ENCODE data around the gene KRT33B. TPM values are rescaled to one million over a fixed set of nuclear protein-coding genes. Genes with fewer than 3 reads are reported as not detected.

Gene KRT33B
- total and polyA plus RNA-seq, 7 experiments from 2014 or later, result not detected

DNA sequence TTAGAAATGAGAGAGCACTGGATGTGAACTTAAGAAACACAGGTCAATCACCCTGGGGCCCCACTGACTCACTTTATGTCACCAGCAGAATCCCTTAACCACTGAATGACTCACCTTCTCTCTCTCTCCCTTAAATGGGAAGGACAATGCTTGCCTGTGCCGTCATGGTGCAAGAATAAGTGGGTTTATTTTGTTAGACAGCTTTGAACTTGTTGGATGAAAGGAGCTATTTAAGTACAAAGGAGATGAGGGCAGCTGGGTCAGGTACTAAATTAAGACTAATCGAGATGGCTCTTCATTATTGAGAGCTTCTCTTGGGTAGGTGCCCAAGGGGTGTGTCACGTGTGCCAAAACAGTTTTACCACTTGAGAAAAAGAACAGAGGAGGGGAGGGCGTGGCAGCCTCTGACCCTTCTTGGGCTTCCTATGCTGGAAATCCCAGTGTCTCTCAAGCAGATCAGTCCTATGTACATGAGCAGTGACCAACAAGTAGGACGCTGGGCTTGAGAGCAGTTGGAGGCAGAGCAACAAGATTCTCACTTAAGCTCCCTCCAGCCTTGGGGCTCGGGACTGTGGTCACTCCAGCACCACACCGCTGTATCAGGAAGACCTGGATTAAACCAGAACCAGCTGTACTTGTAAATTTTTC is 34.5 kb upstream of the KRT33B start:
- Mint-ChIP-seq H3K4me3 (peak overlapping the region in 2 of 10 donors; percentile 4 to 39), H3K27ac (peak overlapping the region in 2 of 9 donors; percentile 3 to 69), H3K36me3 (peaks cover 0 to 4% (median 0%) of the 10 kb centered on the region in 5 donors), H3K4me1 (peaks cover 19 to 43% (median 34%) of the 10 kb centered on the region in 7 donors), H3K27me3 (peaks cover 0 to 5% (median 0%) of the 10 kb centered on the region in 5 donors), H3K9me3 (peaks cover 0 to 2% (median 0%) of the 10 kb centered on the region in 11 donors)
- Histone ChIP-seq H3K27ac (ENCODE audit: low read depth, low read length) (no peak overlapping the region), H3K27me3 (ENCODE audit: control insufficient read depth in 2 of 2, insufficient read depth in 2 of 2, low read length in 2 of 2) (no peaks in the 10 kb centered on the region), H3K9me3 (ENCODE audit: control insufficient read depth in 2 of 3, low read length in 3 of 3) (no peaks in the 10 kb centered on the region), H3K4me1 (ENCODE audit: control insufficient read depth in 2 of 2, insufficient read depth in 2 of 2, low read length in 2 of 2) (peaks cover 17 to 18% of the 10 kb centered on the region in 2 donors), H3K36me3 (ENCODE audit: control insufficient read depth in 2 of 3, insufficient read depth in 3 of 3, low read length in 3 of 3) (no peaks in the 10 kb centered on the region), H3K4me3 (ENCODE audit: low read length) (no peak overlapping the region)
- intact Hi-C loops (cut with micrococcal nuclease), result loop anchor here in 1 of 2 donors (5.0 kb wide), 1 partner anchor 62 kb away; no protein-coding TSS in a partner anchor
- DNase-seq, result peak in 1 of 9 donors; percentile 46
- peak; percentile 62 for ATAC-seq
- POLR2A ChIA-PET, result no interaction called here
- CTCF ChIA-PET, result interaction anchor here (0.5 kb wide), 1 partner anchor 306 kb away, joined by 3 read pairs; no protein-coding TSS in a partner anchor

DNA sequence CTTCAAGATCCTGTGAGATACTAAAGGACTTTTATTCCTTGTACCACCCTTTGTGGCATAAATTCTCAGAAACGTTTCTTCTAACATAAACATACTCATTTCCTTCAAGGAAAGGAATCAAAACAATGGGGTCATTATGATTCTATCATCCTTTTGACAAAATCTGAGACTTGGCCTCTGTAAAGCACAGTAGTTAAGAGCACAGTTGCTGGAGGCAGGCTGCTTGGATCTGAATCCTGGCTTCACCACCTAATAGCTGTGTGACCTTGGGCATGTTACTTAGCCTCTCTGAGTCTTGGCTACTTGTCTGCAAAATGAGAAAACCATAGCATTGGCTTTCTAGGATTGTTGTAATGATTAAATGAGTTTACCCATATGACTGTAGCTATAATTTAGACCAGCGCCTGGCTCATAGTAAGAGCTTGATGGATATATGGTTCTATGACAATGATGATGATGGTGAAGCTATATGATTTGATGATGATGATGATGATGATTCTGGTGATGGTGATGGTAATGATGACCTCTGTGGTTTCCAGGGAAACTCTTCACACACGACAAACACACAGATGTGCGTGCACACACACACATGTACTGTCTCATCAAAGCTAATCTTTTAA is 33.9 kb upstream of the KRT33B start:
- Histone ChIP-seq H3K9me3 (ENCODE audit: control insufficient read depth in 2 of 3, low read length in 3 of 3) (no peaks in the 10 kb centered on the region), H3K4me1 (ENCODE audit: control insufficient read depth in 2 of 2, insufficient read depth in 2 of 2, low read length in 2 of 2) (peaks cover 11 to 12% of the 10 kb centered on the region in 2 donors), H3K4me3 (ENCODE audit: low read length) (no peak overlapping the region), H3K36me3 (ENCODE audit: control insufficient read depth in 2 of 3, insufficient read depth in 3 of 3, low read length in 3 of 3) (no peaks in the 10 kb centered on the region), H3K27me3 (ENCODE audit: control insufficient read depth in 2 of 2, insufficient read depth in 2 of 2, low read length in 2 of 2) (no peaks in the 10 kb centered on the region), H3K27ac (ENCODE audit: low read depth, low read length) (no peak overlapping the region)
- Mint-ChIP-seq H3K27ac (peak overlapping the region in 4 of 9 donors; percentile 1 to 69 (median 20)), H3K4me1 (peaks cover 14 to 38% (median 27%) of the 10 kb centered on the region in 7 donors), H3K27me3 (peaks cover 0 to 6% (median 0%) of the 10 kb centered on the region in 5 donors), H3K4me3 (peak overlapping the region in 2 of 10 donors; percentile 4 to 39), H3K9me3 (peaks cover 0 to 2% (median 0%) of the 10 kb centered on the region in 11 donors), H3K36me3 (peaks cover 0 to 4% (median 0%) of the 10 kb centered on the region in 5 donors)
- intact Hi-C loops (cut with micrococcal nuclease), result loop anchor here in 1 of 2 donors (5.0 kb wide), 1 partner anchor 61 kb away; no protein-coding TSS in a partner anchor
- ChIA-PET POLR2A (no interaction called here), CTCF (interaction anchor here (0.5 kb wide), 1 partner anchor 307 kb away, joined by 3 read pairs; no protein-coding TSS in a partner anchor)
- no peak for ATAC-seq
- DNase-seq, result no peak

DNA sequence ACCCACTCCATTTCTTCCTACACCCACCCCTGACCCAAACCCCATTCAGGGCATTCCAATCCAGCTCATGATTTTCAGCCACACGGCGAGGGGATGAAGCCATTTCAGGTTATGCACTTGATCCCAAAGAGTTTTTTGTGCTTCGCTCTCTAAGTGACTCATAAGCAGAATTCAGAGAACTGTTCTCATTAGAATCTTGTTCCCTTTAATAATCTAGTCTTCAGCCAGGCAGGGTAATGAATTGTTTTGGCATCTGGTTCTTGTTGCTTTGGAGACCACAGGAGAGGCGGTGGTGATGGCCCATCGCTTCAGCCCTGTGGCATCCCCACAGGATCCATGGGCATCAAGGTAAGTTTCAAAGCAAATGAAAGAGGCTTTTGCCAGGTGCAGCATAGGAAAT is 32.5 kb upstream of the KRT33B start:
- Mint-ChIP-seq H3K4me1 (peaks cover 10 to 33% (median 23%) of the 10 kb centered on the region in 7 donors), H3K36me3 (peaks cover 0 to 4% (median 0%) of the 10 kb centered on the region in 5 donors), H3K27me3 (peaks cover 0 to 6% (median 0%) of the 10 kb centered on the region in 5 donors), H3K9me3 (peaks cover 0 to 2% (median 0%) of the 10 kb centered on the region in 11 donors), H3K4me3 (peak overlapping the region in 3 of 10 donors; percentile 2 to 48 (median 7)), H3K27ac (peak overlapping the region in 3 of 9 donors; percentile 2 to 54 (median 10))
- Histone ChIP-seq H3K9me3 (ENCODE audit: control insufficient read depth in 2 of 3, low read length in 3 of 3) (no peaks in the 10 kb centered on the region), H3K27me3 (ENCODE audit: control insufficient read depth in 2 of 2, insufficient read depth in 2 of 2, low read length in 2 of 2) (no peaks in the 10 kb centered on the region), H3K27ac (ENCODE audit: low read depth, low read length) (no peak overlapping the region), H3K36me3 (ENCODE audit: control insufficient read depth in 2 of 3, insufficient read depth in 3 of 3, low read length in 3 of 3) (no peaks in the 10 kb centered on the region), H3K4me3 (ENCODE audit: low read length) (no peak overlapping the region), H3K4me1 (ENCODE audit: control insufficient read depth in 2 of 2, insufficient read depth in 2 of 2, low read length in 2 of 2) (peaks cover 10 to 12% of the 10 kb centered on the region in 2 donors)
- intact Hi-C loops (cut with micrococcal nuclease), result loop anchor here in 1 of 2 donors (5.0 kb wide), 1 partner anchor 60 kb away; no protein-coding TSS in a partner anchor
- DNase-seq (no peak), ATAC-seq (no peak)
- ChIA-PET POLR2A (no interaction called here), CTCF (no interaction called here)

DNA sequence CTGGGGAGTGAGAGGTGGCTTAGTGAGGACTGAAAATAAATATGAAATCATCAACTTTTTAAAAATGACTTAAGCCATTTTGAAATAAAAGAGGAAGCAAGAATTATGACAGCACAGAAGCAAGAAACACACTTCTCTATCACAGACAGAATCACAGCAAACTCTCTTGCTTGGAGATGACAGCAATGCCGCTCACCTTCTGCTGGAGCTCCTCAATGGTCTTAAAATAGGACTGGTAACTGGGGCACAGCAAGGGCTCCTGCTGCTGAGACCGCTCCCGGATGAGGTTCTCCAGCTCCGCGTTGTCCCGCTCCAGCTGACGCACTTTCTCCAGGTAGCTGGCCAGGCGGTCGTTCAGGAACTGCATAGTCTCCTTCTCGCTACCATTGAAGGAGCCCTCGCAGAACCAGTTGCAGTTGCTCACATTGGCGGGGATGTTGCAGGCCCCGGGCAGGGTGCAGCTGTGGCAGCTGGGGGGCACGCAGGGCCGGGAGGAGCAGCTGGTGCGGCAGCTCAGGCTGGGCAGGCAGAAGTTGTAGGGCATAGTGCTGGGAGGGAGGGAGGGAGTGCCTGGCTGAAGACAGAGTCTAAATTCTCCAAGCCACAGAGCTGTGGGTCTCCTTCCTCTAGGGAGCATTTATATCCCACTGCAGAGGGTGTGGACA is 27.5 kb upstream of the KRT33B start, which contains the start of gene KRT31:
KRT31 (minus strand) TSS at position 613 of the 665 bp plus-strand sequence; CDS start at position 544, 69 bp downstream.
- H3K4me3 ChIP-seq (ENCODE audit: low read length), result no peak within 1 kb of the TSS
- Mint-ChIP-seq H3K4me3 (no peak within 1 kb of the TSS), H3K4me1 (peaks cover 0 to 18% (median 5%) of the 10 kb centered on the region in 7 donors), H3K27me3 (peaks cover 0 to 6% (median under 1%) of the 10 kb centered on the region in 5 donors), H3K36me3 (peaks cover 0 to 4% (median 0%) of the 10 kb centered on the region in 5 donors), H3K9me3 (peaks cover 0 to 1% (median 0%) of the 10 kb centered on the region in 11 donors), H3K27ac (peak within 1 kb of the TSS in 2 of 9 donors; percentile 44 to 63)
- ATAC-seq (no peak), DNase-seq (no peak)
- no peaks in the 10 kb centered on the region for H3K27me3 ChIP-seq (ENCODE audit: control insufficient read depth in 2 of 2, insufficient read depth in 2 of 2, low read length in 2 of 2)
- CTCF ChIA-PET, result interaction anchor here (0.7 kb wide), 1 partner anchor 401 kb away, joined by 3 read pairs; no protein-coding TSS in a partner anchor
- POLR2A ChIA-PET, result interaction anchor here (0.6 kb wide), 1 partner anchor 161 kb away, joined by 7 read pairs; no protein-coding TSS in a partner anchor
- intact Hi-C loops (cut with micrococcal nuclease), result no loop called here
- no peak within 1 kb of the TSS for H3K27ac ChIP-seq (ENCODE audit: low read depth, low read length)
- no peaks in the 10 kb centered on the region for H3K36me3 ChIP-seq (ENCODE audit: control insufficient read depth in 2 of 3, insufficient read depth in 3 of 3, low read length in 3 of 3)
- no peaks in the 10 kb centered on the region for H3K9me3 ChIP-seq (ENCODE audit: control insufficient read depth in 2 of 3, low read length in 3 of 3)
- no peaks in the 10 kb centered on the region for H3K4me1 ChIP-seq (ENCODE audit: control insufficient read depth in 2 of 2, insufficient read depth in 2 of 2, low read length in 2 of 2)

DNA sequence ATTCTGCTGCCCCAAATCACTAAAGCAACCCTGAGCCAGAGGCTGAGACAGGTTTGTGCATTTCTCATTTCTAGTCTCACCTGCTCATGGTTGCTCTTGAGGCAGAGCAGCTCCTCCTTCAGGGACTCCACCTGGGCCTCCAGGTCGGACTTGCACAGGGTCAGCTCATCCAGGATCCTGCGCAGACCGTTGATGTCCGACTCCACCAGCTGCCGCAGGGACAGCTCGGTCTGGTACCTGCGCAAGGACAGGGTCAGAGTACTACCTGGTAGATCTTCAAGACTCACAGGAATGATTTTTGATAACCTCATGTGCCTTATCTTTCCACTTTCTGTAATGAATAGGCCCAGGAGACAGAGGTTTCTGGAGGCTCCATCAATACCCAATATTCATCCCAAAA is 26.7 kb upstream of the KRT33B start:
- peaks cover 0 to 2% (median 0%) of the 10 kb centered on the region in 11 donors for H3K9me3 Mint-ChIP-seq
- no peaks in the 10 kb centered on the region for H3K27me3 ChIP-seq (ENCODE audit: control insufficient read depth in 2 of 2, insufficient read depth in 2 of 2, low read length in 2 of 2)
- H3K9me3 ChIP-seq (ENCODE audit: control insufficient read depth in 2 of 3, low read length in 3 of 3), result no peaks in the 10 kb centered on the region
- no peaks in the 10 kb centered on the region for H3K36me3 ChIP-seq (ENCODE audit: control insufficient read depth in 2 of 3, insufficient read depth in 3 of 3, low read length in 3 of 3)
- DNase-seq, result no peak
- intact Hi-C loops (cut with micrococcal nuclease), result no loop called here
- H3K27me3 Mint-ChIP-seq, result peaks cover 0 to 9% (median 4%) of the 10 kb centered on the region in 5 donors
- ChIA-PET POLR2A (no interaction called here), CTCF (interaction anchor here (0.7 kb wide), 1 partner anchor 253 kb away, joined by 8 read pairs; no protein-coding TSS in a partner anchor)
- H3K36me3 Mint-ChIP-seq, result peaks cover 0 to 4% (median 0%) of the 10 kb centered on the region in 5 donors
- H3K4me3 ChIP-seq (ENCODE audit: low read length), result no peak overlapping the region
- H3K27ac ChIP-seq (ENCODE audit: low read depth, low read length), result no peak overlapping the region
- ATAC-seq, result no peak
- no peak overlapping the region for H3K4me3 Mint-ChIP-seq
- H3K4me1 Mint-ChIP-seq, result peaks cover 2 to 16% (median 5%) of the 10 kb centered on the region in 7 donors
- no peaks in the 10 kb centered on the region for H3K4me1 ChIP-seq (ENCODE audit: control insufficient read depth in 2 of 2, insufficient read depth in 2 of 2, low read length in 2 of 2)
- H3K27ac Mint-ChIP-seq, result peak overlapping the region in 1 of 9 donors; percentile 44

DNA sequence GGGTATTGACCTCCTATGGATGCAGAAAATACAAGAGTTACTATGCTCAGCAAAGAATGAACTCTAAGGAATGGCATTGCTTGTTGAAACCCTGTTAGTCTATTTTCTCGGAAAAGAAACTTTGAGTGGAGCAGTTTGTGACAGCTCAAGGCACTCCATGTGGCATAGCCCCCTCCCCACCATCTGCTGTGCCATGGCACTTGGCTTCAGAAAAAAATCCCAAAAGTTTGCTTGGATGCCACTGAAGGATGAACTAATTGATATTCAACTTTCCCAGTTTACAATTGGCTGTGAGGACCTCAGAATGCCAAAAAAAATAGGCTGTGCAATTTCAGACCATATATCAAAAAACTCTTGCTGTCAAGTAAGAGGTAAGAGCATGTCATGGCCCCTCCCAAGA is 26.0 kb upstream of the KRT33B start:
- ChIA-PET POLR2A (no interaction called here), CTCF (no interaction called here)
- H3K4me3 ChIP-seq (ENCODE audit: low read length), result no peak overlapping the region
- Mint-ChIP-seq H3K27me3 (peaks cover 0 to 8% (median 1%) of the 10 kb centered on the region in 5 donors), H3K36me3 (peaks cover 0 to 4% (median 0%) of the 10 kb centered on the region in 5 donors), H3K4me3 (no peak overlapping the region), H3K27ac (no peak overlapping the region), H3K9me3 (peaks cover 0 to 1% (median 0%) of the 10 kb centered on the region in 11 donors), H3K4me1 (peaks cover 0 to 16% (median 5%) of the 10 kb centered on the region in 7 donors)
- no peak for ATAC-seq
- H3K27ac ChIP-seq (ENCODE audit: low read depth, low read length), result no peak overlapping the region
- no peaks in the 10 kb centered on the region for H3K36me3 ChIP-seq (ENCODE audit: control insufficient read depth in 2 of 3, insufficient read depth in 3 of 3, low read length in 3 of 3)
- no peaks in the 10 kb centered on the region for H3K4me1 ChIP-seq (ENCODE audit: control insufficient read depth in 2 of 2, insufficient read depth in 2 of 2, low read length in 2 of 2)
- intact Hi-C loops (cut with micrococcal nuclease), result no loop called here
- no peak for DNase-seq
- no peaks in the 10 kb centered on the region for H3K27me3 ChIP-seq (ENCODE audit: control insufficient read depth in 2 of 2, insufficient read depth in 2 of 2, low read length in 2 of 2)
- H3K9me3 ChIP-seq (ENCODE audit: control insufficient read depth in 2 of 3, low read length in 3 of 3), result no peaks in the 10 kb centered on the region

Measured in naive thymus-derived CD4-positive, alpha-beta T cell (primary cell).